ENCODE data around the gene PAWR.

PAWR gene

DNA sequence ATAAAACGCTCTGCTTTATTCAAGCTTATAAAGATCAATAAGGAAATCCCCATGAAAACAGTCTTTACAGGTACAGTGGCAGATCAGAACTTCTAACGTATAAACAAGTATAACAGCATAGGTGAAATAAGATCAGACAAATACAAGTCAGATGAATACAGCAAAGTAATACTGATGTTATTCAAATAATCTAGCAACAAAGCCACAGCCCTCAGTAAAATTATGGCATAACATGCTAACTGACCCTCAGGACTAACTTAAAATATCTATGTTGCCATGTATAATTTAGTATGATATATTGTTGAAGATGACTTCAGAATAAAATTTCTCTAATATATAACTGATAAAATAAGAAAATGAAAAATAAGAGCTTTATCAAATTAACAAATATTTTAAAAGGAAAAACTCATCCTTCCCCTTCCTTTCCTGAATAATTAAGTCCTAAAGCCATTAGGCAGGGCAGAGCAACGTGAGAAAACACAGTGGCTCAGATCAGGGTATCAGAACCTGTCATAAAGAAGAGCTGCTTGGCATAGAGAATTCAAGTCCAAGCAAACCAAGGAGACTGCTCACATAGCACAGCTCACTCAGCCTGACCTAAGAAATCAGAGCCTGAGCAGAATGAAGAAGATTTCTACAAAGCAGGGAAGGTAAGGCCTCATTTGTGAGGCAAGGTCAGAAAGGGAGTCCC lies 70.7 kb downstream of the PAWR start:
- Histone ChIP-seq H3K4me1 (no peaks in the 10 kb centered on the region), H3K9me3 (no peaks in the 10 kb centered on the region), H3K36me3 (no peaks in the 10 kb centered on the region), H3K4me3 (ENCODE audit: low read depth, low read length) (no peak overlapping the region), H3K27me3 (peaks cover 15% of the 10 kb centered on the region)
- TF ChIP-seq, protein P1, sequence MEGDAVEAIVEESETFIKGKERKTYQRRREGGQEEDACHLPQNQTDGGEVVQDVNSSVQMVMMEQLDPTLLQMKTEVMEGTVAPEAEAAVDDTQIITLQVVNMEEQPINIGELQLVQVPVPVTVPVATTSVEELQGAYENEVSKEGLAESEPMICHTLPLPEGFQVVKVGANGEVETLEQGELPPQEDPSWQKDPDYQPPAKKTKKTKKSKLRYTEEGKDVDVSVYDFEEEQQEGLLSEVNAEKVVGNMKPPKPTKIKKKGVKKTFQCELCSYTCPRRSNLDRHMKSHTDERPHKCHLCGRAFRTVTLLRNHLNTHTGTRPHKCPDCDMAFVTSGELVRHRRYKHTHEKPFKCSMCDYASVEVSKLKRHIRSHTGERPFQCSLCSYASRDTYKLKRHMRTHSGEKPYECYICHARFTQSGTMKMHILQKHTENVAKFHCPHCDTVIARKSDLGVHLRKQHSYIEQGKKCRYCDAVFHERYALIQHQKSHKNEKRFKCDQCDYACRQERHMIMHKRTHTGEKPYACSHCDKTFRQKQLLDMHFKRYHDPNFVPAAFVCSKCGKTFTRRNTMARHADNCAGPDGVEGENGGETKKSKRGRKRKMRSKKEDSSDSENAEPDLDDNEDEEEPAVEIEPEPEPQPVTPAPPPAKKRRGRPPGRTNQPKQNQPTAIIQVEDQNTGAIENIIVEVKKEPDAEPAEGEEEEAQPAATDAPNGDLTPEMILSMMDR (IDR thresholded peaks at IDR 0.05; ENCODE audit: low read depth, low read length), result no peak
- no peak for DNase-seq

DNA sequence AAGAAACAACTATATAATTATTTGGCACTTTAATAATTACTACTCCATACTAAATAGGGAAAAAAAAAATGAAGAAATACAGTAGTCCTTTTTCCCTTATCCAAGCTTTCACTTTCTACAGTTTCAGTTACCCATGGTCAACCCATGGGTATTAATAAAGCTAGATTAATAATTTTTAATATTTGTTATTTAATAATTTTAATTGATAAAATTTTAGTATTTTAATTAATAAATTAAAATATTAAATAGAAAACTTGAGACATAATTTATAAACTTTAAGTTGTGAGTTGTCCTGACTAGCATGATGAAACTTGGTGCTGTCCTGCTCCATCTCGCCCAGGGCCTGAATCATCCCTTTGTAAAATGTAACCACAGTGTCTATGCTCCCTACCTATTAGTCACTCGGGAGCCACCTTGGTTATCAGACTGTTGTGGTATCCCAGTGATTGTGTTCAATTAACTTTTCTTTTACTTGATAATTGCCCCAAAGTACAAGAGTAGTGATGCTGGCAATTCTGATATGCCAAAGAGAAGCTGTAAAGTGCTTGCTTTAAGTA lies 71.8 kb downstream of the PAWR start:
- Histone ChIP-seq H3K4me3 (ENCODE audit: low read depth, low read length) (no peak overlapping the region), H3K4me1 (no peaks in the 10 kb centered on the region), H3K36me3 (no peaks in the 10 kb centered on the region), H3K27me3 (peaks cover 25% of the 10 kb centered on the region), H3K9me3 (no peaks in the 10 kb centered on the region)
- DNase-seq, result no peak
- TF ChIP-seq, protein P1 (IDR thresholded peaks at IDR 0.05; ENCODE audit: low read depth, low read length), result no peak

DNA sequence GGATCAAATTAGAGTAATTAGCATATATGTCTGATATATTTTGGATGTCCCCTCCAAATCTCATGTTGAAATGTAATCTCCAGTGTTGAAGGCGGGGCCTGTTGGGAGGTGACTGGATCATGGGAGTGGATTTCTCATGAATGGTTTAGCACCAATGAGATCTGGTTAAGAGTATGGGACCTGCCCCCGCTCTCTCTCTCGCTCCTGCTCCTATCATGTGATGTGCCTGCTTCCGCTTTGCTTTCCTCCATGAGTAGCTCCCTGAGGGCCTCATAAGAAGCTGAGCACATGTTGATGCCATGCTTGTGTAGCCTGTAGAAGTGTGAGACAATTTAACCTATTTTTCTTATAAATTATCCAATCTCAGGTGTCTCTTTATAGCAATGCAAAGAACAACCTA lies 73.1 kb downstream of the PAWR start:
- Histone ChIP-seq H3K9me3 (no peaks in the 10 kb centered on the region), H3K4me3 (ENCODE audit: low read depth, low read length) (no peak overlapping the region), H3K27me3 (peaks cover 31% of the 10 kb centered on the region), H3K36me3 (no peaks in the 10 kb centered on the region), H3K4me1 (no peaks in the 10 kb centered on the region)
- DNase-seq, result no peak
- TF ChIP-seq, protein P1 (IDR thresholded peaks at IDR 0.05; ENCODE audit: low read depth, low read length), result no peak

DNA sequence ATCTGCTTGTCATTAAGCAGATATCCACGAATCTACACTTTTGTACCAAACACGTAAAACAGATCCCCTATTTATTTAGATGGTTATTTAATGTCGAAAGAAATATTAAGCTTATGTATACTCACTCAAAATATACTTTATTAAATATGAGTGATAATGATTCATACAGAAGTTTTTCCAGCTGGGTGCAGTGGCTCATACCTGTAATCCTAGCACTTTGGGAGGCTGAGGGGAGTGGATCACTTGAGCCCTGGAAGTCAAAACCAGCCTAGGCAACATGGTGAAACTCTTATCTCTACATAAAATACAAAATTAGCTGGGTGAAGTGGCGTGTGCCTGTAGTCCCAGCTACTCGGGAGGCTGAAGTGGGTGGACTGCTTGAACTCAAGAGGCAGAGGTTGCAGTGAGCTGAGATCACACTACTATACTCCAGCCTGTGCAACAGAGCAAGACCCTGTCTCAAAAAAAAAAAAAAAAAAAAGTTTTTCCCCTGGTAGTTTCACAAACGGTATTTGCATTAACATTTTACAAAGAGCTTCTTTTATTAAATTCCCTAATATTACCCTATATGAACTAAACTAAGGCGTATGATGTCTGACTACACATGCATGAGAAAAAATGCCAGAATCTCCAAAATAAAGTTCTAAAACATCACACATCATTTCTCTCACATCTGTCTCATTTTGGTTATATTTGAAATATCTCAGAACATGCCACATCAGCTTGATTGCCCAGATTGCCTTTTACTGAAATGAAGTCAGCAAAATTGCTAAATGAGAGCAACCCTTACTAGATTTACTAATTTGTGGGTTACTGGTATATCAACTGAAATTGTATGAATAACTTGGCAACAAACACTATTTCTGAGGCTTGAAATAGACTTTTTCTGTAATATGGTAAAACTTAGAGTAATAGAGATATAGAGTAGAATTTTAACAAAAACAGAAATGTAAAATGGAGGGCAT lies 74.9 kb downstream of the PAWR start:
- Histone ChIP-seq H3K4me3 (ENCODE audit: low read depth, low read length) (no peak overlapping the region), H3K36me3 (no peaks in the 10 kb centered on the region), H3K4me1 (no peaks in the 10 kb centered on the region), H3K9me3 (no peaks in the 10 kb centered on the region), H3K27me3 (peaks cover 42% of the 10 kb centered on the region)
- no peak for DNase-seq
- TF ChIP-seq, protein P1 (IDR thresholded peaks at IDR 0.05; ENCODE audit: low read depth, low read length), result no peak

DNA sequence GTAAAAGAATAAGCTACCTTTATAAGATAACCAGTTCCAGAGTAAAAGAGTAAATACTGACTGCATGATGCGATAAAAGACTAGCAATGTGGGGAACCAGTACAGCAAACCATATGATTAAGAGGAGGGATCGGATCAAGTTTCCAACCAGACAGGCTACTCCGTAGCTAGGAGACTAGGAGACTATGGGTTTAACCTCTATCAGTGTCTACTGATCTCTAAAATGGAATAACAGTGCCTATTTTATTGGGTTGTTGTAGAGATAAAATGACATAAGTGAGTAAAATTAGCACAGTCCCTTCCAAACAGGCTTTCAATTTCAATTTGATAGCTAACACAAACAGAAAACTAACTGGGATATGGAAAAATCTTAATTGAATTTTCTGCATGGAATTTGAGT lies 76.0 kb downstream of the PAWR start:
- DNase-seq, result no peak
- no peaks in the 10 kb centered on the region for H3K4me1 ChIP-seq
- peaks cover 49% of the 10 kb centered on the region for H3K27me3 ChIP-seq
- H3K4me3 ChIP-seq (ENCODE audit: low read depth, low read length), result no peak overlapping the region
- H3K36me3 ChIP-seq, result no peaks in the 10 kb centered on the region
- TF ChIP-seq, protein P1 (IDR thresholded peaks at IDR 0.05; ENCODE audit: low read depth, low read length), result no peak
- H3K9me3 ChIP-seq, result no peaks in the 10 kb centered on the region
